Kidney epithelial cell (primary cell): ENCODE data around the gene TCEAL9. TPM values are rescaled to one million over a fixed set of nuclear protein-coding genes. Genes with fewer than 3 reads are reported as not detected.

ENCODE experiments used
- DNase-seq: peaks from one replicate; pipeline ENCODE4 v3.0.0-alpha.2; 2010; ENCODE audit warnings: low read depth
- H3K27me3 ChIP-seq: 2 replicates; pipeline ENCODE4 v1.6.0; 2011; ENCODE audit warnings: low read length; ENCODE audit not compliant: control insufficient read depth, insufficient read depth
- H3K36me3 ChIP-seq: 2 replicates; pipeline ENCODE4 v1.5.1; 2011; ENCODE audit warnings: low read length; ENCODE audit not compliant: control insufficient read depth, insufficient read depth
- H3K4me3 ChIP-seq: 2 replicates; pipeline ENCODE4 v1.5.1; 2011; ENCODE audit warnings: low read depth, mild to moderate bottlenecking, control low read depth, low read length
- CTCF ChIP-seq: IDR thresholded peaks from 2 replicates; pipeline ENCODE4 v1.5.1; 2011; ENCODE audit warnings: mild to moderate bottlenecking, moderate library complexity, low read length, control low read depth, inconsistent platforms; ENCODE audit not compliant: insufficient read depth, poor library complexity, severe bottlenecking
- total RNA-seq: library from RNA; depleted of rRNA; stranded (reverse); fragments of >200 nt; gene quantifications from 2 replicates; pipeline ENCODE4 v1.2.3, GENCODE V29; 2015

TCEAL9 gene
- total RNA-seq, 1 donor from 2014 or later: 154 TPM

DNA sequence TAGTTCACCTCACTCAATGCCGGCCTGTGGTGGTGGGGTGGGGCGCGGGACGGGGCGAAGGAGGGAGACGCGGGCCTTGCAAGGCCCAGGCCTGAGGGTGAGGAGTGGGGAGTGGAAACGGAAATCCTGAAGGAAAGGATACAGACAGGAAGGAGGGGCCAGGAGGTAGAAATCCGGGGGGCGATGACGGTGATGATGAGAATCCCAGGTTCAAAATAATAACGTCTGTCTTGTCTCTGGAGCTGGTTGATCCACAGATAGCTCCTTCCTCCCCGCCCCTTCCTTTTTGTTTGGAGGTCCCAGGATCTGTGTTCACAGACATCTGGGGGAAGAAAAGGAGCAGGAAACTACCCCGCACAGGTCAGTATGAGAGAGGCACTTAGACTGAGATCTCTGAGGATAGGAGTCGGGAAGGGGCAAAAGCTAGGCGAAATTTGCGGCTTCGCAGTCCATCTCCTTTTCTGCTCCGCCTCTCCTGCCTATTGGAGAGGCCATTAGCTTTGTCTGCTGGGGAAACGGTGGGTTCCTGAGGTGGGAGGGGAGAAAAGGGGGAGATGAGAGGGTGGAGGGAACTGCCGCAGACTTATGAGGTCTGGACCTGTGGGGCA, 25.5 kb upstream of the TCEAL9 start:
- Histone ChIP-seq H3K36me3 (no peaks in the 10 kb centered on the region), H3K27me3 (no peaks in the 10 kb centered on the region), H3K4me3 (peak overlapping the region; percentile 37)
- no peak for DNase-seq
- no peak for TF ChIP-seq CTCF

- no peak for TF ChIP-seq CTCF
- no peaks in the 10 kb centered on the region for H3K36me3 ChIP-seq
- no peaks in the 10 kb centered on the region for H3K27me3 ChIP-seq
- no peak for DNase-seq
- H3K4me3 ChIP-seq: no peak overlapping the region
These were observed 17.6 kb upstream of the TCEAL9 start for GRCh38 chrX:103338663-103339062.

GRCh38 chrX:103343105-103343504, 13.2 kb upstream of the TCEAL9 start:
- peak; percentile 56 for TF ChIP-seq CTCF
- H3K36me3 ChIP-seq: no peaks in the 10 kb centered on the region
- no peak overlapping the region for H3K4me3 ChIP-seq
- no peaks in the 10 kb centered on the region for H3K27me3 ChIP-seq
- no peak for DNase-seq

GRCh38 chrX:103344606-103345005, 11.7 kb upstream of the TCEAL9 start:
- no peak for TF ChIP-seq CTCF
- no peaks in the 10 kb centered on the region for H3K27me3 ChIP-seq
- no peaks in the 10 kb centered on the region for H3K36me3 ChIP-seq
- DNase-seq: no peak
- no peak overlapping the region for H3K4me3 ChIP-seq

DNA sequence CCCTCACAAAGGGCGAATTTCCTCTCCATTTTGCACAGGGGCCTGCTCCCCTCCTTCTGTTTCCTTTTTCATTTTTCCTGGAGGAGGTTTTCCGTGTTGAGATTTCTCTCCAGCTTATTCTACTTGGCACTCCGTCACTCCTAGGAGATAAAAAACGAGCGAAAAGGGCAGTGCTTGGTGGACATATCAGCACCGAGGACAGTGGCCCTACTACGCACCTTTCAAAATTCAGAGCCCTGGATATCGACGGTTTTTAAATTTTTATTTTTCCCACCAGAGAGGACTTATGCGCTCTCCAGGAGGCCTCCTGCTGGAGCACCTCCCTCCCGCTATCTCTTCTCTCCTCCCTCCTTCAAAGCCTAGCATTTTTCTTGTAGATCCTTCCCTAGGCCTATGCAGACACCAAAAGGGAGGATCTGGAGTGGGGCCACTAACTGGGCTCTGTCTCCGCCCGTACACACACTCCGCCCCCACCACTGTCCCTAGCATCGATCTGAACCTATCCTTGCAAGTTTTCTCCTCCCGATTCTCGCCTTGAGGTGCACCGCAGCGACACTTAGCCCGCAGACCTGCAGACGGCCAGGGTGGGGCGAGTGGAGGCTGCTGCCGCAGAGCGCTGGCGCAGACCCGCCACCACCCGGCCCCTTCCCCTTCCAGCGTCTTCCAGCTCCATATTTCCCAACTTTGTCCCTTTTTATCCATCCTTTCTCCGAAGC, 8.5 kb upstream of the TCEAL9 start:
- no peaks in the 10 kb centered on the region for H3K36me3 ChIP-seq
- no peak for TF ChIP-seq CTCF
- no peak for DNase-seq
- H3K27me3 ChIP-seq: no peaks in the 10 kb centered on the region
- H3K4me3 ChIP-seq: no peak overlapping the region
